Activated T-helper 17 cell treated with anti-CD3 and anti-CD28 coated beads, Interleukin-2, amount 50 U/mL, for 72 hours (primary cell): ENCODE measurements around the gene CRK. TPM values are rescaled to one million over a fixed set of nuclear protein-coding genes. Genes with fewer than 3 reads are reported as not detected.
A peak's percentile ranks its signal among the peaks of the same experiment; 100 is the strongest.
"Not testable (repeated sequence)": the region's sequence is repeated elsewhere in the genome, so short reads cannot be mapped to it uniquely, and the experiment has no call there.

ENCODE experiments used
- ATAC-seq: fragments of 150-1000 bp; cut with Tn5 transposase; replicated peaks from 2 replicates; pipeline ENCODE4 v1.10.0; 2021; ENCODE audit warnings: mild to moderate bottlenecking, moderate library complexity
- H3K27ac Mint-ChIP-seq: one replicate; pipeline ENCODE4 v1.8.0; 2022; ENCODE audit warnings: mixed read lengths
- H3K27me3 Mint-ChIP-seq: one replicate; pipeline ENCODE4 v1.8.0; 2022; ENCODE audit warnings: mixed read lengths
- H3K36me3 Mint-ChIP-seq: one replicate; pipeline ENCODE4 v1.8.0; 2022; ENCODE audit warnings: low read depth, mild to moderate bottlenecking, mixed read lengths
- H3K4me1 Mint-ChIP-seq: one replicate; pipeline ENCODE4 v1.8.0; 2022; ENCODE audit warnings: mixed read lengths
- H3K4me3 Mint-ChIP-seq: one replicate; pipeline ENCODE4 v1.8.0; 2022; ENCODE audit warnings: mild to moderate bottlenecking, mixed read lengths
- H3K9me3 Mint-ChIP-seq: one replicate; pipeline ENCODE4 v1.8.0; 2022; ENCODE audit warnings: mixed read lengths
- total RNA-seq, 2 donors: library from RNA; stranded (reverse); gene quantifications; one replicate each; pipeline ENCODE4 v1.2.3, GENCODE V29; 2022

Gene CRK
- total RNA-seq, 2 donors from 2014 or later, result 15.5 to 21.6 TPM

- no peak overlapping the region for H3K4me3 Mint-ChIP-seq
- H3K36me3 Mint-ChIP-seq, result peaks cover 67% of the 10 kb centered on the region
- no peaks in the 10 kb centered on the region for H3K9me3 Mint-ChIP-seq
- no peaks in the 10 kb centered on the region for H3K27me3 Mint-ChIP-seq
- no peak for ATAC-seq
- no peak overlapping the region for H3K27ac Mint-ChIP-seq
- peaks cover 28% of the 10 kb centered on the region for H3K4me1 Mint-ChIP-seq
These were observed 71.1 kb downstream of the CRK start for GRCh38 chr17:1384905-1385435.

- Mint-ChIP-seq H3K4me3 (peak overlapping the region; percentile 53), H3K27ac (peak overlapping the region; percentile 42), H3K4me1 (peaks cover 47% of the 10 kb centered on the region), H3K9me3 (no peaks in the 10 kb centered on the region), H3K27me3 (no peaks in the 10 kb centered on the region), H3K36me3 (peaks cover 76% of the 10 kb centered on the region)
- peak; percentile 86 for ATAC-seq
These were observed 76.1 kb downstream of the CRK start for GRCh38 chr17:1379930-1380313.

- H3K4me3 Mint-ChIP-seq, result peak overlapping the region; percentile 53
- peak overlapping the region; percentile 42 for H3K27ac Mint-ChIP-seq
- H3K36me3 Mint-ChIP-seq, result peaks cover 78% of the 10 kb centered on the region
- no peak for ATAC-seq
- H3K27me3 Mint-ChIP-seq, result no peaks in the 10 kb centered on the region
- peaks cover 52% of the 10 kb centered on the region for H3K4me1 Mint-ChIP-seq
- no peaks in the 10 kb centered on the region for H3K9me3 Mint-ChIP-seq
These were observed 76.7 kb downstream of the CRK start for GRCh38 chr17:1379208-1379929.

- H3K9me3 Mint-ChIP-seq, H3K27me3 Mint-ChIP-seq, ATAC-seq, H3K27ac Mint-ChIP-seq: not testable (repeated sequence)
- peaks cover 55% of the 10 kb centered on the region for H3K4me1 Mint-ChIP-seq
- H3K4me3 Mint-ChIP-seq, result peak overlapping the region; percentile 75
- H3K36me3 Mint-ChIP-seq, result peaks cover 87% of the 10 kb centered on the region
These were observed 77.6 kb downstream of the CRK start for GRCh38 chr17:1378476-1378860.

GRCh38 chr17:1377334-1377733 is 78.7 kb downstream of the CRK start:
- Mint-ChIP-seq H3K4me1 (peaks cover 57% of the 10 kb centered on the region), H3K4me3 (peak overlapping the region; percentile 75), H3K36me3 (peaks cover 90% of the 10 kb centered on the region), H3K9me3 (no peaks in the 10 kb centered on the region), H3K27ac (peak overlapping the region; percentile 80), H3K27me3 (no peaks in the 10 kb centered on the region)
- no peak for ATAC-seq

GRCh38 chr17:1376061-1376460 is 80.0 kb downstream of the CRK start:
- H3K27me3 Mint-ChIP-seq, result no peaks in the 10 kb centered on the region
- no peaks in the 10 kb centered on the region for H3K9me3 Mint-ChIP-seq
- H3K4me1 Mint-ChIP-seq, result peaks cover 52% of the 10 kb centered on the region
- H3K4me3 Mint-ChIP-seq, result peak overlapping the region; percentile 75
- peak; percentile 49 for ATAC-seq
- H3K36me3 Mint-ChIP-seq, result peaks cover 93% of the 10 kb centered on the region
- H3K27ac Mint-ChIP-seq, result peak overlapping the region; percentile 80

- H3K4me3 Mint-ChIP-seq, result peak overlapping the region; percentile 75
- H3K27me3 Mint-ChIP-seq, result no peaks in the 10 kb centered on the region
- H3K27ac Mint-ChIP-seq, result peak overlapping the region; percentile 80
- no peaks in the 10 kb centered on the region for H3K9me3 Mint-ChIP-seq
- ATAC-seq, result peak; percentile 49
- peaks cover 93% of the 10 kb centered on the region for H3K36me3 Mint-ChIP-seq
- H3K4me1 Mint-ChIP-seq, result peaks cover 48% of the 10 kb centered on the region
These were observed 80.4 kb downstream of the CRK start for GRCh38 chr17:1375615-1376014.

- H3K4me3 Mint-ChIP-seq, result peak overlapping the region; percentile 75
- peak overlapping the region; percentile 74 for H3K27ac Mint-ChIP-seq
- no peaks in the 10 kb centered on the region for H3K27me3 Mint-ChIP-seq
- peaks cover 88% of the 10 kb centered on the region for H3K36me3 Mint-ChIP-seq
- H3K4me1 Mint-ChIP-seq, result peaks cover 40% of the 10 kb centered on the region
- no peaks in the 10 kb centered on the region for H3K9me3 Mint-ChIP-seq
- peak; percentile 79 for ATAC-seq
These were observed 81.4 kb downstream of the CRK start for GRCh38 chr17:1374431-1375177.

GRCh38 chr17:1373707-1374237 is 82.3 kb downstream of the CRK start:
- no peak for ATAC-seq
- Mint-ChIP-seq H3K27ac (no peak overlapping the region), H3K36me3 (peaks cover 84% of the 10 kb centered on the region), H3K27me3 (no peaks in the 10 kb centered on the region), H3K9me3 (no peaks in the 10 kb centered on the region), H3K4me1 (peaks cover 39% of the 10 kb centered on the region), H3K4me3 (peak overlapping the region; percentile 75)

- H3K27ac Mint-ChIP-seq, result peak overlapping the region; percentile 56
- H3K36me3 Mint-ChIP-seq, result peaks cover 84% of the 10 kb centered on the region
- ATAC-seq, result no peak
- H3K27me3 Mint-ChIP-seq, result no peaks in the 10 kb centered on the region
- H3K9me3 Mint-ChIP-seq, result no peaks in the 10 kb centered on the region
- peak overlapping the region; percentile 13 for H3K4me3 Mint-ChIP-seq
- peaks cover 41% of the 10 kb centered on the region for H3K4me1 Mint-ChIP-seq
These were observed 83.4 kb downstream of the CRK start for GRCh38 chr17:1372618-1373017.

- H3K27me3 Mint-ChIP-seq, result no peaks in the 10 kb centered on the region
- no peaks in the 10 kb centered on the region for H3K9me3 Mint-ChIP-seq
- ATAC-seq, result no peak
- H3K27ac Mint-ChIP-seq, result peak overlapping the region; percentile 56
- peak overlapping the region; percentile 13 for H3K4me3 Mint-ChIP-seq
- H3K4me1 Mint-ChIP-seq, result peaks cover 42% of the 10 kb centered on the region
- peaks cover 84% of the 10 kb centered on the region for H3K36me3 Mint-ChIP-seq
These were observed 84.0 kb downstream of the CRK start for GRCh38 chr17:1371893-1372590.

Other genes with a start within 250 kb of the CRK start
- gene BHLHA9, start 185.8 kb downstream of the CRK start, total RNA-seq, result not detected
- under 1 TPM; 0.06 to 0.08 TPM for gene TRARG1, start 176.6 kb downstream of the CRK start, total RNA-seq
- gene YWHAE, start 56.0 kb downstream of the CRK start, total RNA-seq, result 100 to 1,000 TPM; 247 to 515 TPM
- gene MYO1C, start 36.5 kb upstream of the CRK start, total RNA-seq, result 10 to 100 TPM; 46.6 to 51.0 TPM
- 10 to 100 TPM; 29.9 to 30.4 TPM for gene INPP5K, start 60.4 kb upstream of the CRK start, total RNA-seq
- gene PITPNA, start 106.6 kb upstream of the CRK start, total RNA-seq, result 10 to 100 TPM; 28.8 to 45.0 TPM
- 1 to 10 TPM in 1 of 2 donors, under 1 TPM in 1; 0.52 to 1.6 TPM for gene SLC43A2, start 172.6 kb upstream of the CRK start, total RNA-seq
- 1 to 10 TPM; 2.5 to 5.7 TPM for gene SCARF1, start 189.5 kb upstream of the CRK start, total RNA-seq
- gene RILP, start 193.6 kb upstream of the CRK start, total RNA-seq, result 1 to 10 TPM; 2.4 to 6.1 TPM
- gene PRPF8, start 228.6 kb upstream of the CRK start, total RNA-seq, result 100 to 1,000 TPM; 353 to 426 TPM